H9 (cell line): ENCODE data around the gene CDKAL1. TPM values are rescaled to one million over a fixed set of nuclear protein-coding genes. Genes with fewer than 3 reads are reported as not detected.

Experiments
- DNase-seq: peaks from one replicate; pipeline ENCODE4 v3.0.0-alpha.2; 2017
- H2AFZ ChIP-seq: one replicate; pipeline ENCODE4 v1.6.1; 2013; ENCODE audit warnings: mild to moderate bottlenecking, low read length, control low read depth, moderate library complexity
- H2AK5ac ChIP-seq: 2 replicates; pipeline ENCODE4 v1.6.1; 2013; ENCODE audit warnings: low read length, control low read depth, mixed read lengths; ENCODE audit not compliant: insufficient read length
- H2BK120ac ChIP-seq: one replicate; pipeline ENCODE4 v1.6.1; 2013; ENCODE audit warnings: low read depth, mild to moderate bottlenecking, low read length, control low read depth, inconsistent platforms; ENCODE audit not compliant: poor library complexity, severe bottlenecking
- H2BK12ac ChIP-seq: 2 replicates; pipeline ENCODE4 v1.6.1; 2013; ENCODE audit warnings: low read length, control low read depth, mixed read lengths, low read depth; ENCODE audit not compliant: insufficient read length
- H2BK15ac ChIP-seq: 2 replicates; pipeline ENCODE4 v1.6.1; 2013; ENCODE audit warnings: low read depth, low read length, control low read depth
- H2BK20ac ChIP-seq: one replicate; pipeline ENCODE4 v1.6.1; 2013; ENCODE audit warnings: low read depth, mild to moderate bottlenecking, low read length, control low read depth, inconsistent platforms; ENCODE audit not compliant: poor library complexity, severe bottlenecking
- H2BK5ac ChIP-seq: 2 replicates; pipeline ENCODE4 v1.6.1; 2013; ENCODE audit warnings: low read length, control low read depth, mixed read lengths; ENCODE audit not compliant: insufficient read length
- H3K14ac ChIP-seq: 2 replicates; pipeline ENCODE4 v1.6.1; 2013; ENCODE audit warnings: low read length, control low read depth; ENCODE audit not compliant: insufficient read depth
- H3K18ac ChIP-seq: 2 replicates; pipeline ENCODE4 v1.6.1; 2013; ENCODE audit warnings: low read depth, mild to moderate bottlenecking, mixed read lengths, low read length, control low read depth; ENCODE audit not compliant: insufficient read length
- H3K23ac ChIP-seq: 2 replicates; pipeline ENCODE4 v1.6.1; 2013; ENCODE audit warnings: low read length, control low read depth, mixed read lengths, low read depth; ENCODE audit not compliant: insufficient read length
- H3K23me2 ChIP-seq: 2 replicates; pipeline ENCODE4 v1.6.1; 2013; ENCODE audit warnings: low read depth, mild to moderate bottlenecking, mixed read lengths, low read length, control low read depth; ENCODE audit not compliant: insufficient read length, poor library complexity, severe bottlenecking
- H3K27ac ChIP-seq: 2 replicates; pipeline ENCODE4 v1.5.1; 2013; ENCODE audit warnings: low read length, control low read depth, mixed read lengths, low read depth; ENCODE audit not compliant: insufficient read length
- H3K27me3 ChIP-seq: 2 replicates; pipeline ENCODE4 v1.6.1; 2013; ENCODE audit warnings: low read length, control low read depth, inconsistent platforms; ENCODE audit not compliant: insufficient read depth
- H3K4ac ChIP-seq: 2 replicates; pipeline ENCODE4 v1.6.1; 2013; ENCODE audit warnings: low read depth, mild to moderate bottlenecking, control low read depth, inconsistent platforms, low read length, moderate library complexity
- H3K4me1 ChIP-seq: 2 replicates; pipeline ENCODE4 v1.6.1; 2013; ENCODE audit warnings: low read length, control low read depth, inconsistent platforms; ENCODE audit not compliant: insufficient read depth
- H3K4me2 ChIP-seq: 2 replicates; pipeline ENCODE4 v1.6.1; 2013; ENCODE audit warnings: low read length, control low read depth, mixed read lengths; ENCODE audit not compliant: insufficient read length, insufficient read depth
- H3K56ac ChIP-seq: 2 replicates; pipeline ENCODE4 v1.6.1; 2013; ENCODE audit warnings: low read depth, mild to moderate bottlenecking, mixed read lengths, low read length, control low read depth; ENCODE audit not compliant: insufficient read length
- H3K79me1 ChIP-seq: 2 replicates; pipeline ENCODE4 v1.6.1; 2013; ENCODE audit warnings: low read depth, mild to moderate bottlenecking, moderate library complexity, low read length, control low read depth, inconsistent platforms; ENCODE audit not compliant: insufficient read depth, poor library complexity, severe bottlenecking
- H3K79me2 ChIP-seq: 2 replicates; pipeline ENCODE4 v1.6.1; 2013; ENCODE audit warnings: low read length, control low read depth, inconsistent platforms; ENCODE audit not compliant: insufficient read depth
- H3K9ac ChIP-seq: 2 replicates; pipeline ENCODE4 v1.6.1; 2013; ENCODE audit warnings: low read length, control low read depth, mixed read lengths; ENCODE audit not compliant: insufficient read length; ENCODE audit errors: extremely low read depth
- H3K9me3 ChIP-seq: one replicate; pipeline ENCODE4 v1.6.1; 2013; ENCODE audit warnings: low read depth, low read length, inconsistent platforms; ENCODE audit not compliant: control insufficient read depth
- H3T11ph ChIP-seq: one replicate; pipeline ENCODE4 v1.6.1; 2013; ENCODE audit warnings: mild to moderate bottlenecking, low read length, control low read depth, inconsistent platforms
- H4K20me1 ChIP-seq: one replicate; pipeline ENCODE4 v1.6.1; 2013; ENCODE audit not compliant: control insufficient read depth, insufficient read length, insufficient read depth
- H4K5ac ChIP-seq: 2 replicates; pipeline ENCODE4 v1.6.1; 2013; ENCODE audit warnings: low read depth, mild to moderate bottlenecking, mixed read lengths, low read length, control low read depth; ENCODE audit not compliant: insufficient read length
- H4K8ac ChIP-seq: replicated peaks from 2 replicates; pipeline ENCODE4 v1.6.1; 2013; ENCODE audit warnings: low read length, control low read depth, mixed read lengths, low read depth; ENCODE audit not compliant: insufficient read length
- H4K91ac ChIP-seq: 2 replicates; pipeline ENCODE4 v1.6.1; 2013; ENCODE audit warnings: low read depth, mild to moderate bottlenecking, moderate library complexity, mixed read lengths, low read length, control low read depth; ENCODE audit not compliant: insufficient read length
- H3K27ac Mint-ChIP-seq, 3 experiments: 2 replicates in 2 of 3; 3 replicates in 1 of 3; pipeline ENCODE4 v1.8.0; 2020 to 2021; ENCODE audit warnings: mixed read lengths in 3 of 3, mild to moderate bottlenecking in 1 of 3, moderate library complexity in 1 of 3
- H3K27me3 Mint-ChIP-seq: 2 replicates; pipeline ENCODE4 v1.8.0; 2021; ENCODE audit warnings: low read depth, mild to moderate bottlenecking, moderate library complexity, mixed read lengths
- H3K36me3 Mint-ChIP-seq, 3 experiments: 2 replicates in 2 of 3; 3 replicates in 1 of 3; pipeline ENCODE4 v1.8.0; 2020 to 2021; ENCODE audit warnings: low read depth in 3 of 3, mixed read lengths in 3 of 3; ENCODE audit not compliant: insufficient read depth in 1 of 3
- H3K4me1 Mint-ChIP-seq, 2 experiments: 2 replicates each; pipeline ENCODE4 v1.8.0; 2020; ENCODE audit warnings: mixed read lengths in 2 of 2
- H3K4me3 Mint-ChIP-seq, 2 experiments: 2 replicates in 1 of 2; 3 replicates in 1 of 2; pipeline ENCODE4 v1.8.0; 2020 to 2021; ENCODE audit warnings: mild to moderate bottlenecking in 2 of 2, mixed read lengths in 2 of 2, moderate library complexity in 1 of 2
- H3K9me3 Mint-ChIP-seq, 2 experiments: 2 replicates in 1 of 2; 3 replicates in 1 of 2; pipeline ENCODE4 v1.8.0; 2020; ENCODE audit warnings: mild to moderate bottlenecking in 2 of 2, mixed read lengths in 2 of 2, moderate library complexity in 1 of 2
- WGBS: extraction: QIAGEN DNeasy Blood & Tissue Kit; methylation state at CpG from one replicate; pipeline ENCODE4 v1.1.7; 2013; ENCODE audit warnings: missing lambda C conversion rate, low lambda C conversion rate, mixed read lengths; ENCODE audit not compliant: insufficient read length; ENCODE audit errors: extremely low coverage; 5-methylcytosine and 5-hydroxymethylcytosine counted together
- total RNA-seq: library from RNA; stranded (reverse); gene quantifications from 2 replicates; pipeline ENCODE4 v1.2.1, GENCODE V29; 2021
- TF ChIP-seq, protein P1 (sequence below): fragments of 200-600 bp; sonication (generic); conservative IDR thresholded peaks from 3 replicates; pipeline ENCODE4 v1.8.0; 2021; ENCODE audit warnings: antibody characterized with exemption, mild to moderate bottlenecking

CDKAL1 gene
- total RNA-seq, 1 experiment from 2014 or later: 23.0 TPM

DNA sequence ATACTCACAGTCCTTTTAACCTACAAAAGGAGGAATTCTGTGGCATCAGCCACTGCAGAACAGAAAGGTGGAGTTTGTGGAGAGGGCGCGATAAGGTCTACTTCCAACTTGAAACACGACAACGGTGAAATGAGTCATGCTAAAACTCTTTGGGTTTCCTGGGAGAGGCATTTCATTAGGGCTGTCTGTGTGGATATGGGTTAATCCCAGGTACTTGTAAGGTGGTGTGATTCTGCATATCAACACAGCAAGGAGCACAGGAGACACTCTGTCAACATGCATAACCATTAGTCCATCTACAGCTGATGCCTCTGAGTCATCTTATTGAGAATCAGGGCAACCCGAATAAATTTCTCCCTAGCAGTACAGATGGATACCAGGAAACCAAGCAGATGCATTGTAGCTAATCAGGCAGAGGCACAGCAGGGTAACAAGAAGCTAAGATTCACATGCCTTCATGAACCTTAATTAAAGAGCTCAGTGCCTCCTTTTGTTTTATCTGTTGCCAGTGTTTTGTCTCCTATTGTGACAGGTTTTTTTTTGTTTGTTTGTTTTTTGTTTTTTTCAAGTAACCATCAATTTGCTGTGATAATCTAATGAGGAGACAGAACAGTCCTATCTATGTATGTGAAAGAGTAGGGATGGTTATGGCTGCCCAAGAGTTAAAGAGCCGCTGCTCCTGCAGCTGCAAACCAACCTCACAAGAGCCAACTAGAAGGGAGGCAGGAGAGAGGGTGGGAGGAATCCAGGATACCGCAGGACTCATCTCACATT lies 743.5 kb downstream of the CDKAL1 start:
- no peak overlapping the region for H2BK12ac ChIP-seq
- DNase-seq: no peak
- WGBS: no CpG with 5 or more reads among the region's 7 CpGs
- TF ChIP-seq, protein P1, sequence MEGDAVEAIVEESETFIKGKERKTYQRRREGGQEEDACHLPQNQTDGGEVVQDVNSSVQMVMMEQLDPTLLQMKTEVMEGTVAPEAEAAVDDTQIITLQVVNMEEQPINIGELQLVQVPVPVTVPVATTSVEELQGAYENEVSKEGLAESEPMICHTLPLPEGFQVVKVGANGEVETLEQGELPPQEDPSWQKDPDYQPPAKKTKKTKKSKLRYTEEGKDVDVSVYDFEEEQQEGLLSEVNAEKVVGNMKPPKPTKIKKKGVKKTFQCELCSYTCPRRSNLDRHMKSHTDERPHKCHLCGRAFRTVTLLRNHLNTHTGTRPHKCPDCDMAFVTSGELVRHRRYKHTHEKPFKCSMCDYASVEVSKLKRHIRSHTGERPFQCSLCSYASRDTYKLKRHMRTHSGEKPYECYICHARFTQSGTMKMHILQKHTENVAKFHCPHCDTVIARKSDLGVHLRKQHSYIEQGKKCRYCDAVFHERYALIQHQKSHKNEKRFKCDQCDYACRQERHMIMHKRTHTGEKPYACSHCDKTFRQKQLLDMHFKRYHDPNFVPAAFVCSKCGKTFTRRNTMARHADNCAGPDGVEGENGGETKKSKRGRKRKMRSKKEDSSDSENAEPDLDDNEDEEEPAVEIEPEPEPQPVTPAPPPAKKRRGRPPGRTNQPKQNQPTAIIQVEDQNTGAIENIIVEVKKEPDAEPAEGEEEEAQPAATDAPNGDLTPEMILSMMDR: no peak
- no peak overlapping the region for H3K27ac ChIP-seq
- Mint-ChIP-seq H3K4me1 (peaks cover 35 to 36% of the 10 kb centered on the region in 2 experiments), H3K27me3 (no peaks in the 10 kb centered on the region), H3K36me3 (peaks cover 0 to 7% (median 0%) of the 10 kb centered on the region in 3 experiments; a peak in 3 of 7 replicates), H3K9me3 (peaks cover 0 to 7% of the 10 kb centered on the region in 2 experiments; a peak in 3 of 5 replicates), H3K27ac (peak overlapping the region in 2 of 3 experiments; percentile 53 to 56; a peak in 4 of 7 replicates), H3K4me3 (no peak overlapping the region)
- H3K56ac ChIP-seq: no peak overlapping the region
- H2AK5ac ChIP-seq: no peak overlapping the region
- no peak overlapping the region for H4K8ac ChIP-seq
- H2AFZ ChIP-seq: no peak overlapping the region
- no peak overlapping the region for H3T11ph ChIP-seq
- no peak overlapping the region for H2BK120ac ChIP-seq
- H3K23ac ChIP-seq: no peak overlapping the region
- H4K91ac ChIP-seq: no peak overlapping the region
- H3K4me1 ChIP-seq: peaks cover 6% of the 10 kb centered on the region; the same call in 1 of the 2 replicates
- H3K4ac ChIP-seq: no peak overlapping the region
- no peak overlapping the region for H3K18ac ChIP-seq
- no peak overlapping the region for H3K9ac ChIP-seq
- no peaks in the 10 kb centered on the region for H3K9me3 ChIP-seq
- H4K5ac ChIP-seq: no peak overlapping the region
- no peak overlapping the region for H2BK5ac ChIP-seq
- H3K27me3 ChIP-seq: no peaks in the 10 kb centered on the region
- H3K4me2 ChIP-seq: no peak overlapping the region
- no peaks in the 10 kb centered on the region for H4K20me1 ChIP-seq
- H3K79me1 ChIP-seq: no peaks in the 10 kb centered on the region
- H2BK15ac ChIP-seq: no peak overlapping the region
- no peaks in the 10 kb centered on the region for H3K23me2 ChIP-seq
- no peaks in the 10 kb centered on the region for H3K79me2 ChIP-seq
- no peak overlapping the region for H2BK20ac ChIP-seq
- H3K14ac ChIP-seq: no peak overlapping the region
